GM23338 (cell line): ENCODE measurements around the gene JMJD1C. TPM values are rescaled to one million over a fixed set of nuclear protein-coding genes. Genes with fewer than 3 reads are reported as not detected.

Experiments used
- ATAC-seq: fragments of 200-7000 bp; cut with Tn5 transposase; 3 replicates; pipeline ENCODE4 v1.9.1; 2020
- DNase-seq: peaks from one replicate; pipeline ENCODE4 v3.0.0-alpha.2; 2015; ENCODE audit warnings: low spot score
- H2AFZ ChIP-seq: fragments of 200-600 bp; sonication (generic); 2 replicates; pipeline ENCODE4 v1.8.0; 2016; ENCODE audit warnings: antibody characterized with exemption, mild to moderate bottlenecking, moderate library complexity
- H3F3A ChIP-seq: fragments of 200-600 bp; sonication (generic); replicated peaks from 2 replicates; pipeline ENCODE4 v1.8.0; 2017; ENCODE audit warnings: antibody characterized with exemption, mixed run types, low read depth
- H3K27ac ChIP-seq: fragments of 200-600 bp; sonication (generic); 2 replicates; pipeline ENCODE4 v1.6.1; 2016; ENCODE audit warnings: low read depth
- H3K27me3 ChIP-seq: fragments of 200-600 bp; sonication (generic); 2 replicates; pipeline ENCODE4 v1.8.0; 2016; ENCODE audit warnings: mild to moderate bottlenecking, mixed run types, moderate library complexity; ENCODE audit not compliant: insufficient read depth
- H3K36me3 ChIP-seq: fragments of 200-600 bp; sonication (generic); 2 replicates; pipeline ENCODE4 v1.8.0; 2016; ENCODE audit warnings: mild to moderate bottlenecking; ENCODE audit not compliant: insufficient read depth
- H3K4me1 ChIP-seq: fragments of 200-600 bp; sonication (generic); 2 replicates; pipeline ENCODE4 v1.8.0; 2016; ENCODE audit warnings: mild to moderate bottlenecking, moderate library complexity; ENCODE audit not compliant: insufficient read depth
- H3K4me2 ChIP-seq: fragments of 200-600 bp; sonication (generic); 2 replicates; pipeline ENCODE4 v1.7.1; 2017; ENCODE audit warnings: mixed run types
- H3K4me3 ChIP-seq: fragments of 200-600 bp; sonication (generic); 2 replicates; pipeline ENCODE4 v1.6.1; 2016; ENCODE audit warnings: mixed run types
- H3K79me2 ChIP-seq: fragments of 200-600 bp; sonication (generic); replicated peaks from 2 replicates; pipeline ENCODE4 v1.8.0; 2017; ENCODE audit warnings: mild to moderate bottlenecking; ENCODE audit not compliant: insufficient read depth
- H3K9me2 ChIP-seq: fragments of 200-600 bp; sonication (generic); 2 replicates; pipeline ENCODE4 v1.8.0; 2017; ENCODE audit not compliant: insufficient read depth
- H4K20me1 ChIP-seq: fragments of 200-600 bp; sonication (generic); replicated peaks from 2 replicates; pipeline ENCODE4 v1.8.0; 2017; ENCODE audit warnings: mild to moderate bottlenecking; ENCODE audit not compliant: insufficient read depth
- H3K27ac Mint-ChIP-seq: 2 replicates; pipeline ENCODE4 v1.8.0; 2020; ENCODE audit warnings: inconsistent platforms, mild to moderate bottlenecking, moderate library complexity, mixed read lengths
- H3K27me3 Mint-ChIP-seq: 3 replicates; pipeline ENCODE4 v1.8.0; 2022; ENCODE audit warnings: low read depth, mild to moderate bottlenecking, moderate library complexity, mixed read lengths, inconsistent platforms; ENCODE audit not compliant: insufficient read depth, poor library complexity
- H3K36me3 Mint-ChIP-seq: 3 replicates; pipeline ENCODE4 v1.8.0; 2021; ENCODE audit warnings: low read depth, mild to moderate bottlenecking, inconsistent platforms, moderate library complexity, mixed read lengths
- H3K4me1 Mint-ChIP-seq: 3 replicates; pipeline ENCODE4 v1.8.0; 2020; ENCODE audit warnings: mild to moderate bottlenecking, inconsistent platforms, mixed read lengths
- H3K4me3 Mint-ChIP-seq: 3 replicates; pipeline ENCODE4 v1.8.0; 2021; ENCODE audit warnings: moderate library complexity, mild to moderate bottlenecking, inconsistent platforms, mixed read lengths
- H3K9me3 Mint-ChIP-seq: 3 replicates; pipeline ENCODE4 v1.8.0; 2020; ENCODE audit warnings: moderate library complexity, mild to moderate bottlenecking, inconsistent platforms, mixed read lengths
- CREB1 ChIP-seq: fragments of 250-450 bp; sonication (Bioruptor Pico); IDR thresholded peaks from 2 replicates; pipeline ENCODE4 v1.5.0; 2020; ENCODE audit warnings: low read depth, mild to moderate bottlenecking, moderate library complexity
- CTCF ChIP-seq, 2 experiments: fragments of 200-600 bp in 1 of 2; sonication (generic) in 1 of 2; conservative IDR thresholded peaks; 2 replicates each; pipeline versions ENCODE4 v1.5.1 to v1.6.1; 2016 to 2017; ENCODE audit warnings: antibody characterized with exemption in 2 of 2, low read depth in 2 of 2, mild to moderate bottlenecking in 2 of 2, moderate library complexity in 1 of 2
- ETS1 ChIP-seq: IDR thresholded peaks from 2 replicates; pipeline ENCODE4 v1.6.1; 2016; ENCODE audit warnings: antibody characterized with exemption
- EZH2 ChIP-seq: fragments of 200-600 bp; sonication (generic); IDR thresholded peaks from one replicate; pipeline ENCODE4 v1.8.0; 2017; ENCODE audit warnings: antibody characterized with exemption, mild to moderate bottlenecking, low read depth; ENCODE audit not compliant: unreplicated experiment
- EZH2phosphoT487 ChIP-seq: fragments of 200-600 bp; sonication (generic); IDR thresholded peaks from one replicate; pipeline ENCODE4 v1.8.1; 2018; ENCODE audit warnings: antibody characterized with exemption; ENCODE audit not compliant: unreplicated experiment
- JUNB ChIP-seq: IDR thresholded peaks from one replicate; pipeline ENCODE4 v1.6.1; 2016; ENCODE audit warnings: antibody characterized with exemption; ENCODE audit not compliant: unreplicated experiment
- NANOG ChIP-seq: IDR thresholded peaks from 2 replicates; pipeline ENCODE4 v1.6.1; 2016; ENCODE audit warnings: antibody characterized with exemption, borderline replicate concordance
- POLR2AphosphoS5 ChIP-seq: IDR thresholded peaks from 2 replicates; pipeline ENCODE4 v1.6.1; 2016; ENCODE audit warnings: antibody characterized with exemption, low read depth
- REST ChIP-seq: IDR thresholded peaks from one replicate; pipeline ENCODE4 v1.6.1; 2018; ENCODE audit warnings: antibody characterized with exemption; ENCODE audit not compliant: unreplicated experiment
- STAT1 ChIP-seq: IDR thresholded peaks from one replicate; pipeline ENCODE4 v1.6.1; 2016; ENCODE audit warnings: antibody characterized with exemption; ENCODE audit not compliant: unreplicated experiment
- ZNF114 ChIP-seq: fragments of 250-450 bp; sonication (Bioruptor Pico); IDR thresholded peaks from 2 replicates; pipeline ENCODE4 v1.5.0; 2020; ENCODE audit warnings: mild to moderate bottlenecking, moderate library complexity
- ZNF331 ChIP-seq: fragments of 250-450 bp; sonication (Bioruptor Pico); IDR thresholded peaks from 2 replicates; pipeline ENCODE4 v1.5.0; 2020; ENCODE audit warnings: low read depth, mild to moderate bottlenecking, moderate library complexity
- ZNF462 ChIP-seq: fragments of 250-450 bp; sonication (Bioruptor Pico); IDR thresholded peaks from 2 replicates; pipeline ENCODE4 v1.5.0; 2020; ENCODE audit warnings: mild to moderate bottlenecking, moderate library complexity
- polyA plus RNA-seq: library from polyadenylated mRNA; unstranded; fragments of >200 nt; fragmentation: Nextera tagmentation; extraction: Ambion mirVana; gene quantifications from 2 replicates; pipeline ENCODE4 v1.2.1, GENCODE V29; 2016
- total RNA-seq: library from RNA; depleted of rRNA; stranded (reverse); fragments of >200 nt; shearing (Covaris generic); gene quantifications from 2 replicates; pipeline ENCODE4 v1.2.3, GENCODE V29; 2014

JMJD1C gene
- total and polyA plus RNA-seq, 2 experiments from 2014 or later, result 333 to 435 TPM

- H2AFZ ChIP-seq, result no peak overlapping the region
- no peaks in the 10 kb centered on the region for H3K9me2 ChIP-seq
- no peaks in the 10 kb centered on the region for H3K27me3 ChIP-seq
- ATAC-seq (no peak), DNase-seq (no peak)
- no peaks in the 10 kb centered on the region; the same call in 2 of the 3 replicates for H3K9me3 Mint-ChIP-seq
- no peaks in the 10 kb centered on the region for H3F3A ChIP-seq
- H3K36me3 Mint-ChIP-seq, result no peaks in the 10 kb centered on the region; the same call in 2 of the 3 replicates
- peaks cover 99% of the 10 kb centered on the region for H3K79me2 ChIP-seq
- H3K4me3 ChIP-seq, result no peak overlapping the region
- TF ChIP-seq ETS1, result no peak
- TF ChIP-seq NANOG, result no peak
- no peak for TF ChIP-seq ZNF462 (CRISPR knock-in tag)
- TF ChIP-seq EZH2, result no peak
- TF ChIP-seq CTCF (conservative IDR thresholded peaks at IDR 0.05; ENCODE audit: low read depth in 2 of 2), result no peak
- TF ChIP-seq STAT1, result no peak
- no peak for TF ChIP-seq EZH2phosphoT487
- TF ChIP-seq POLR2AphosphoS5, result no peak
- no peak for TF ChIP-seq ZNF331 (CRISPR knock-in tag)
- no peak for TF ChIP-seq JUNB
- TF ChIP-seq REST, result no peak
- TF ChIP-seq CREB1 (CRISPR knock-in tag), result no peak
- TF ChIP-seq ZNF114 (CRISPR knock-in tag), result no peak
- peaks cover 15% of the 10 kb centered on the region for H3K4me1 ChIP-seq
- H3K27ac Mint-ChIP-seq, result no peak overlapping the region
- H3K4me3 Mint-ChIP-seq, result no peak overlapping the region
- peaks cover 10% of the 10 kb centered on the region for H3K4me1 Mint-ChIP-seq
- no peaks in the 10 kb centered on the region for H3K36me3 ChIP-seq
- H3K27me3 Mint-ChIP-seq, result no peaks in the 10 kb centered on the region
- H3K4me2 ChIP-seq, result no peak overlapping the region
- no peaks in the 10 kb centered on the region for H4K20me1 ChIP-seq
- no peak overlapping the region for H3K27ac ChIP-seq
Measured at GRCh38 chr10:63455507-63455906, 10.3 kb downstream of the JMJD1C start.
